ENCODE results near the gene TTC23L.

GRCh38 chr5:34895641-34896419 lies 56.9 kb downstream of the TTC23L start:
- TF ChIP-seq CTCF (IDR thresholded peaks at IDR 0.05) (no peak), POLR2A (IDR thresholded peaks at IDR 0.05) (no peak)
